Right atrium auricular region (tissue), 2 donors: ENCODE measurements around the gene ATXN1. TPM values are rescaled to one million over a fixed set of nuclear protein-coding genes. Genes with fewer than 3 reads are reported as not detected.
A peak's percentile ranks its signal among the peaks of the same experiment; 100 is the strongest.

Experiments
- DNase-seq: peaks from one replicate; pipeline ENCODE4 v3.0.0-alpha.2; 2019; ENCODE audit warnings: low spot score
- H3K27ac ChIP-seq, 2 donors: fragments of 200-600 bp; sonication (generic); 1 replicate in 1 of 2; 2 replicates in 1 of 2; pipeline ENCODE4 v1.5.1; 2016 to 2019
- H3K27me3 ChIP-seq, 2 donors: fragments of 200-600 bp; sonication (generic); one replicate each; pipeline versions ENCODE4 v1.5.1 to v1.6.0; 2017 to 2019
- H3K36me3 ChIP-seq: fragments of 200-600 bp; sonication (generic); one replicate; pipeline ENCODE4 v1.5.1; 2016
- H3K4me1 ChIP-seq, 2 donors: fragments of 200-600 bp; sonication (generic); one replicate each; pipeline versions ENCODE4 v1.5.1 to v1.6.0; 2017 to 2019
- H3K4me3 ChIP-seq, 2 donors: fragments of 200-600 bp; sonication (generic); 1 replicate in 1 of 2; 2 replicates in 1 of 2; pipeline ENCODE4 v1.5.1; 2017 to 2019; ENCODE audit warnings: mild to moderate bottlenecking in 1 of 2, moderate library complexity in 1 of 2
- H3K9me3 ChIP-seq, 2 donors: fragments of 200-600 bp; sonication (generic); one replicate each; pipeline ENCODE4 v1.5.1; 2019
- CTCF ChIP-seq, 2 donors: fragments of 200-600 bp; sonication (generic); IDR thresholded peaks; one replicate each; pipeline ENCODE4 v1.5.1; 2019; ENCODE audit warnings: antibody characterized with exemption in 2 of 2
- total RNA-seq, 2 donors: library from RNA; depleted of rRNA; stranded (reverse); fragments of >200 nt; gene quantifications; one replicate each; pipeline ENCODE4 v1.1.0, GENCODE V29; 2016

The ATXN1 gene
- total RNA-seq, 2 donors from 2014 or later = 41.8 to 62.0 TPM

- H3K27ac ChIP-seq = peak overlapping the region in 1 of 2 donors; percentile 67
- no peaks in the 10 kb centered on the region for H3K9me3 ChIP-seq
- H3K4me3 ChIP-seq = no peak overlapping the region
- no peak for TF ChIP-seq CTCF (IDR thresholded peaks at IDR 0.05)
- DNase-seq = no peak
- peaks cover 0 to 23% of the 10 kb centered on the region in 2 donors for H3K4me1 ChIP-seq
- H3K36me3 ChIP-seq = no peaks in the 10 kb centered on the region
- H3K27me3 ChIP-seq = no peaks in the 10 kb centered on the region
Measured at GRCh38 chr6:16496991-16497801, 264.1 kb downstream of the ATXN1 start.

DNA sequence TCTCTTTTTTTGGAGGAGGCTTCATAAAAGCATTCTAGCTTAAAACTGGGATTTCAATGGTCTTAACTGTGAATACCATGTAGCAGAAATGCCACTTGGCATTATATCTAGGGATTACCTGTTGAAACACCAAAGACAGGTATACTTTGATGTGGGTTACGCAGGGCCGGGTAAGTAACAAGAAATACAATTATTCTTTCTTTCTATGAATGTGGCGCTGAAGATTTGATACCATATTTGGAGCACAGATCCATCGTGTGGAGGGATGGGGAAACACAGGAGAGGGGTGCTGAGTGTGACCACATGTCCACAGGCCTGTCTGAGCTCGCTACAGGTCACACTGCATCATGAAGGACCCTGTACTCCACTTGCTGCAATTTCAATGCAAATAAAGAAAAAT, 265.1 kb downstream of the ATXN1 start:
- TF ChIP-seq CTCF (IDR thresholded peaks at IDR 0.05) = peak in 1 of 2 donors; percentile 12
- Histone ChIP-seq H3K4me1 (peaks cover 0 to 23% of the 10 kb centered on the region in 2 donors), H3K4me3 (no peak overlapping the region), H3K36me3 (no peaks in the 10 kb centered on the region), H3K27ac (no peak overlapping the region), H3K27me3 (no peaks in the 10 kb centered on the region), H3K9me3 (no peaks in the 10 kb centered on the region)
- no peak for DNase-seq

- Histone ChIP-seq H3K4me3 (no peak overlapping the region), H3K9me3 (no peaks in the 10 kb centered on the region), H3K27ac (no peak overlapping the region), H3K27me3 (no peaks in the 10 kb centered on the region), H3K4me1 (peaks cover 0 to 23% of the 10 kb centered on the region in 2 donors), H3K36me3 (no peaks in the 10 kb centered on the region)
- DNase-seq = no peak
- no peak for TF ChIP-seq CTCF (IDR thresholded peaks at IDR 0.05)
Measured at GRCh38 chr6:16494793-16495192, 266.5 kb downstream of the ATXN1 start.

- Histone ChIP-seq H3K4me3 (no peak overlapping the region), H3K36me3 (no peaks in the 10 kb centered on the region), H3K4me1 (peaks cover 0 to 28% of the 10 kb centered on the region in 2 donors), H3K27me3 (no peaks in the 10 kb centered on the region), H3K9me3 (no peaks in the 10 kb centered on the region), H3K27ac (no peak overlapping the region)
- no peak for DNase-seq
- TF ChIP-seq CTCF (IDR thresholded peaks at IDR 0.05) = no peak
Measured at GRCh38 chr6:16493802-16494201, 267.5 kb downstream of the ATXN1 start.

DNA sequence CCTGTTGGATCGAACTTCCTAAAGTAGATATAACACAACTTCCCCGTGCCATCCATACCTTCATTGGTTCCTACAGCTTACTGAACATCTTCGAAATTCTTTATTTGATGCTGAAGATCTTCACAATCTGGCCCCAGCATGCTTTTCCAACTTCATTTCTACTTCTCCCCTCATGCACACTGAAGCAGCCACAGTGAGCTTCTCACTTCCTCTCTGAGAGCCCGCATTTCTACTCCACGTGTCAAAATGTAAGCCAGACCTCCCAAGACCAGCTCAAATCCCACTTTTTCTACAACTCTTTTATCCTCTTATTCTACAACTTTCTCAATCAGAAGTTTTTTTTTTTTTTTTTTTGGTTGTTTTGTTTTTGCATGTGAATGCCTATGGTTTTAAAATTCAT, 268.1 kb downstream of the ATXN1 start:
- TF ChIP-seq CTCF (IDR thresholded peaks at IDR 0.05) = no peak
- Histone ChIP-seq H3K4me1 (peaks cover 0 to 29% of the 10 kb centered on the region in 2 donors), H3K27me3 (no peaks in the 10 kb centered on the region), H3K27ac (no peak overlapping the region), H3K36me3 (no peaks in the 10 kb centered on the region), H3K4me3 (no peak overlapping the region), H3K9me3 (no peaks in the 10 kb centered on the region)
- no peak for DNase-seq
